ENCODE measurements around the gene GINS1.
A peak's percentile ranks its signal among the peaks of the same experiment; 100 is the strongest.
"Not testable (repeated sequence)": the region's sequence is repeated elsewhere in the genome, so short reads cannot be mapped to it uniquely, and the experiment has no call there.

GINS1 gene

GRCh38 chr20:25390538-25391528 lies 16.6 kb upstream of the GINS1 start, which contains the start of gene ABHD12:
Gene ABHD12, minus strand, starts transcription at chr20:25390835. Its CDS starts 132 bp downstream, at chr20:25390703.
- no peaks in the 10 kb centered on the region for H3K9me3 ChIP-seq (ENCODE audit: control insufficient read depth in 2 of 2, low read length in 2 of 2)
- H3K9ac ChIP-seq (ENCODE audit: low read length in 2 of 2), result peak within 1 kb of the TSS; percentile 62 to 76
- peak within 1 kb of the TSS; percentile 66 for H3K27ac ChIP-seq (ENCODE audit: low read length)
- peak within 1 kb of the TSS; percentile 74 to 82 for H3K4me3 ChIP-seq (ENCODE audit: low read length in 2 of 2)
- peaks cover 8% of the 10 kb centered on the region for H3K4me1 ChIP-seq (ENCODE audit: control insufficient read depth, insufficient read depth, low read length)
- peaks cover 0 to 2% of the 10 kb centered on the region in 2 donors for H3K36me3 ChIP-seq (ENCODE audit: control insufficient read depth in 2 of 2, insufficient read depth in 2 of 2, low read length in 2 of 2)
- H3K27me3 ChIP-seq (ENCODE audit: control insufficient read depth in 1 of 2, insufficient read depth in 2 of 2, low read length in 2 of 2), result no peaks in the 10 kb centered on the region

- Histone ChIP-seq H3K4me1 (ENCODE audit: control insufficient read depth, insufficient read depth, low read length) (peaks cover 6% of the 10 kb centered on the region), H3K27ac (ENCODE audit: low read length) (no peak overlapping the region), H3K27me3 (ENCODE audit: control insufficient read depth in 1 of 2, insufficient read depth in 2 of 2, low read length in 2 of 2) (no peaks in the 10 kb centered on the region), H3K4me3 (ENCODE audit: low read length in 2 of 2) (no peak overlapping the region), H3K9ac (ENCODE audit: low read length in 2 of 2) (no peak overlapping the region), H3K9me3 (ENCODE audit: control insufficient read depth in 2 of 2, low read length in 2 of 2) (no peaks in the 10 kb centered on the region), H3K36me3 (ENCODE audit: control insufficient read depth in 2 of 2, insufficient read depth in 2 of 2, low read length in 2 of 2) (no peaks in the 10 kb centered on the region)
These were observed 13.2 kb upstream of the GINS1 start for GRCh38 chr20:25394276-25394675.

GRCh38 chr20:25394996-25395395 lies 12.5 kb upstream of the GINS1 start:
- Histone ChIP-seq H3K4me1 (ENCODE audit: control insufficient read depth, insufficient read depth, low read length) (peaks cover under 1% of the 10 kb centered on the region), H3K9me3 (ENCODE audit: control insufficient read depth in 2 of 2, low read length in 2 of 2) (no peaks in the 10 kb centered on the region), H3K36me3 (ENCODE audit: control insufficient read depth in 2 of 2, insufficient read depth in 2 of 2, low read length in 2 of 2) (no peaks in the 10 kb centered on the region), H3K27me3 (ENCODE audit: control insufficient read depth in 1 of 2, insufficient read depth in 2 of 2, low read length in 2 of 2) (no peaks in the 10 kb centered on the region), H3K9ac (ENCODE audit: low read length in 2 of 2) (no peak overlapping the region), H3K27ac (ENCODE audit: low read length) (no peak overlapping the region), H3K4me3 (ENCODE audit: low read length in 2 of 2) (no peak overlapping the region)

GRCh38 chr20:25397096-25397495 lies 10.4 kb upstream of the GINS1 start:
- H3K9ac ChIP-seq (ENCODE audit: low read length in 2 of 2), result no peak overlapping the region
- no peaks in the 10 kb centered on the region for H3K27me3 ChIP-seq (ENCODE audit: control insufficient read depth in 1 of 2, insufficient read depth in 2 of 2, low read length in 2 of 2)
- H3K4me1 ChIP-seq (ENCODE audit: control insufficient read depth, insufficient read depth, low read length), result no peaks in the 10 kb centered on the region
- H3K9me3 ChIP-seq (ENCODE audit: control insufficient read depth in 2 of 2, low read length in 2 of 2), result no peaks in the 10 kb centered on the region
- H3K27ac ChIP-seq (ENCODE audit: low read length), result no peak overlapping the region
- no peaks in the 10 kb centered on the region for H3K36me3 ChIP-seq (ENCODE audit: control insufficient read depth in 2 of 2, insufficient read depth in 2 of 2, low read length in 2 of 2)
- no peak overlapping the region for H3K4me3 ChIP-seq (ENCODE audit: low read length in 2 of 2)

- Histone ChIP-seq H3K4me1 (ENCODE audit: control insufficient read depth, insufficient read depth, low read length) (no peaks in the 10 kb centered on the region), H3K9me3 (ENCODE audit: control insufficient read depth in 2 of 2, low read length in 2 of 2) (peaks cover 0 to 6% of the 10 kb centered on the region in 2 donors), H3K27me3 (ENCODE audit: control insufficient read depth in 1 of 2, insufficient read depth in 2 of 2, low read length in 2 of 2) (no peaks in the 10 kb centered on the region), H3K27ac (ENCODE audit: low read length) (no peak overlapping the region), H3K4me3 (ENCODE audit: low read length in 2 of 2) (no peak overlapping the region), H3K9ac (ENCODE audit: low read length in 2 of 2) (no peak overlapping the region), H3K36me3 (ENCODE audit: control insufficient read depth in 2 of 2, insufficient read depth in 2 of 2, low read length in 2 of 2) (no peaks in the 10 kb centered on the region)
These were observed 9.7 kb upstream of the GINS1 start for GRCh38 chr20:25397821-25398220.

GRCh38 chr20:25398376-25399036 lies 9.0 kb upstream of the GINS1 start:
- H3K4me1 ChIP-seq (ENCODE audit: control insufficient read depth, insufficient read depth, low read length), result no peaks in the 10 kb centered on the region
- no peak overlapping the region for H3K9ac ChIP-seq (ENCODE audit: low read length in 2 of 2)
- no peak overlapping the region for H3K4me3 ChIP-seq (ENCODE audit: low read length in 2 of 2)
- H3K9me3 ChIP-seq (ENCODE audit: control insufficient read depth in 2 of 2, low read length in 2 of 2), result peaks cover 3 to 12% of the 10 kb centered on the region in 2 donors
- no peaks in the 10 kb centered on the region for H3K36me3 ChIP-seq (ENCODE audit: control insufficient read depth in 2 of 2, insufficient read depth in 2 of 2, low read length in 2 of 2)
- H3K27me3 ChIP-seq (ENCODE audit: control insufficient read depth in 1 of 2, insufficient read depth in 2 of 2, low read length in 2 of 2), result no peaks in the 10 kb centered on the region
- no peak overlapping the region for H3K27ac ChIP-seq (ENCODE audit: low read length)

GRCh38 chr20:25399037-25399430 lies 8.4 kb upstream of the GINS1 start:
- Histone ChIP-seq H3K27ac (ENCODE audit: low read length) (no peak overlapping the region), H3K27me3 (ENCODE audit: control insufficient read depth in 1 of 2, insufficient read depth in 2 of 2, low read length in 2 of 2) (no peaks in the 10 kb centered on the region), H3K4me1 (ENCODE audit: control insufficient read depth, insufficient read depth, low read length) (no peaks in the 10 kb centered on the region), H3K4me3 (ENCODE audit: low read length in 2 of 2) (no peak overlapping the region), H3K9me3 (ENCODE audit: control insufficient read depth in 2 of 2, low read length in 2 of 2) (peaks cover 3 to 15% of the 10 kb centered on the region in 2 donors), H3K36me3 (ENCODE audit: control insufficient read depth in 2 of 2, insufficient read depth in 2 of 2, low read length in 2 of 2) (no peaks in the 10 kb centered on the region), H3K9ac (ENCODE audit: low read length in 2 of 2) (no peak overlapping the region)

GRCh38 chr20:25400291-25400732 lies 7.2 kb upstream of the GINS1 start:
- H3K4me1 ChIP-seq (ENCODE audit: control insufficient read depth, insufficient read depth, low read length); H3K27ac ChIP-seq (ENCODE audit: low read length); H3K27me3 ChIP-seq (ENCODE audit: control insufficient read depth in 1 of 2, insufficient read depth in 2 of 2, low read length in 2 of 2); H3K36me3 ChIP-seq (ENCODE audit: control insufficient read depth in 2 of 2, insufficient read depth in 2 of 2, low read length in 2 of 2); H3K9ac ChIP-seq (ENCODE audit: low read length in 2 of 2); H3K4me3 ChIP-seq (ENCODE audit: low read length in 2 of 2): not testable (repeated sequence)
- H3K9me3 ChIP-seq (ENCODE audit: control insufficient read depth in 2 of 2, low read length in 2 of 2), result peaks cover 3 to 15% of the 10 kb centered on the region in 2 donors

- Histone ChIP-seq H3K4me1 (ENCODE audit: control insufficient read depth, insufficient read depth, low read length) (peaks cover 3% of the 10 kb centered on the region), H3K9ac (ENCODE audit: low read length in 2 of 2) (no peak overlapping the region), H3K27ac (ENCODE audit: low read length) (no peak overlapping the region), H3K9me3 (ENCODE audit: control insufficient read depth in 2 of 2, low read length in 2 of 2) (peaks cover 3 to 15% of the 10 kb centered on the region in 2 donors), H3K27me3 (ENCODE audit: control insufficient read depth in 1 of 2, insufficient read depth in 2 of 2, low read length in 2 of 2) (no peaks in the 10 kb centered on the region), H3K36me3 (ENCODE audit: control insufficient read depth in 2 of 2, insufficient read depth in 2 of 2, low read length in 2 of 2) (no peaks in the 10 kb centered on the region), H3K4me3 (ENCODE audit: low read length in 2 of 2) (no peak overlapping the region)
These were observed 4.9 kb upstream of the GINS1 start for GRCh38 chr20:25402583-25402982.

- H3K9me3 ChIP-seq (ENCODE audit: control insufficient read depth in 2 of 2, low read length in 2 of 2), result peaks cover 2 to 5% of the 10 kb centered on the region in 2 donors
- H3K27me3 ChIP-seq (ENCODE audit: control insufficient read depth in 1 of 2, insufficient read depth in 2 of 2, low read length in 2 of 2), result no peaks in the 10 kb centered on the region
- peak overlapping the region; percentile 65 to 76 for H3K9ac ChIP-seq (ENCODE audit: low read length in 2 of 2)
- no peaks in the 10 kb centered on the region for H3K36me3 ChIP-seq (ENCODE audit: control insufficient read depth in 2 of 2, insufficient read depth in 2 of 2, low read length in 2 of 2)
- peaks cover 13% of the 10 kb centered on the region for H3K4me1 ChIP-seq (ENCODE audit: control insufficient read depth, insufficient read depth, low read length)
- no peak overlapping the region for H3K27ac ChIP-seq (ENCODE audit: low read length)
- peak overlapping the region; percentile 75 to 84 for H3K4me3 ChIP-seq (ENCODE audit: low read length in 2 of 2)
These were observed 686 bp downstream of the GINS1 start for GRCh38 chr20:25408170-25408547.
